Mucosa of descending colon (tissue), 3 donors: ENCODE data around the gene OSBPL5. TPM values are rescaled to one million over a fixed set of nuclear protein-coding genes. Genes with fewer than 3 reads are reported as not detected.
A peak's percentile ranks its signal among the peaks of the same experiment; 100 is the strongest.

Source experiments
- ATAC-seq: fragments of 200-7000 bp; cut with Tn5 transposase; one replicate; pipeline ENCODE4 v1.9.1; 2020; ENCODE audit warnings: mild to moderate bottlenecking, moderate library complexity
- DNase-seq, 3 donors: peaks; one replicate each; pipeline ENCODE4 v3.0.0-alpha.2; 2020
- H3K36me3 ChIP-seq: fragments of 200-600 bp; one replicate; pipeline ENCODE4 v1.8.0; 2021; ENCODE audit warnings: low read depth, mild to moderate bottlenecking
- H3K4me1 ChIP-seq: fragments of 200-600 bp; one replicate; pipeline ENCODE4 v1.8.0; 2021; ENCODE audit warnings: low read depth, mild to moderate bottlenecking
- H3K4me3 ChIP-seq: fragments of 200-600 bp; one replicate; pipeline ENCODE4 v1.8.0; 2021; ENCODE audit warnings: mild to moderate bottlenecking
- H3K9me3 ChIP-seq: fragments of 200-600 bp; one replicate; pipeline ENCODE4 v1.8.0; 2021; ENCODE audit warnings: mild to moderate bottlenecking
- intact Hi-C, 2 donors: fragments of 100-400 bp; cut with DNase I in 1 of 2; cut with micrococcal nuclease in 1 of 2; formaldehyde crosslinking; loops; one replicate each; pipeline versions ENCODE4 v1.11.0 to v1.11.1; 2022; cut with DNase I, micrococcal nuclease
- total RNA-seq, 3 donors: library from RNA; stranded (reverse); fragmentation: NEBNext Ultra II Directional in 2 of 3; extraction: Animal tissue kit (Norgen Biotek cat#: 25700) in 2 of 3; gene quantifications; one replicate each; pipeline versions ENCODE4 v1.2.1 to v1.2.4, GENCODE V29; 2021 to 2023
- TF ChIP-seq, protein P1 (sequence below): fragments of 200-600 bp; IDR thresholded peaks from one replicate; pipeline ENCODE4 v1.8.0; 2022; ENCODE audit warnings: antibody characterized with exemption, mild to moderate bottlenecking
- donor health status: DM: no; HTN: no; CAD: no; lungs with moderate emphysema.
- donor health status: DM: no; HTN: no; CAD: no.
- donor health status: DM: no; HTN: yes; CAD: no.

Gene OSBPL5
- total RNA-seq, 3 donors from 2014 or later: 43.6 to 64.1 (median 52.4) TPM

DNA sequence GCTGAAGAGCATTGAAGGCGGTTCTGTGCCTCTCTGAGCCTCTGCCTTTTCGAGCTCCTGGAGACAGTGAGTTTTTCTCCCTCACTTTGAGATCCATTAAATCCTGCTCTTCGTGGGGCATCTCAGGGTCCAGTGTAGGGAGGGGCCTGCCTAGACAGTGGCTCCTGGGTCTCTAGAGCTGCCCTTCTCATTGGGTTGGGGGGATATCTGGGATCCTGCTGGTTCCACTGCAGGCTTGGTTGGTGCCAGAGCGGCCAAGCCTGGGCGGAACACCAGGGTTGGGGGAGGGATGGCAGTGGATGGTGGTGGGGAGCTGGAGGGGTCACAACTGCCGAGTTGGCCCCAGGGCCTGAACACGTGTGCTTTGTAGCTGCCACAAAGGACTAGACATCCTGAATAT, 55.7 kb downstream of the OSBPL5 start:
- Histone ChIP-seq H3K9me3 (peaks cover 4% of the 10 kb centered on the region), H3K4me3 (no peak overlapping the region), H3K36me3 (no peaks in the 10 kb centered on the region), H3K4me1 (no peaks in the 10 kb centered on the region)
- DNase-seq: no peak
- intact Hi-C loops: no loop called here
- TF ChIP-seq, protein P1, sequence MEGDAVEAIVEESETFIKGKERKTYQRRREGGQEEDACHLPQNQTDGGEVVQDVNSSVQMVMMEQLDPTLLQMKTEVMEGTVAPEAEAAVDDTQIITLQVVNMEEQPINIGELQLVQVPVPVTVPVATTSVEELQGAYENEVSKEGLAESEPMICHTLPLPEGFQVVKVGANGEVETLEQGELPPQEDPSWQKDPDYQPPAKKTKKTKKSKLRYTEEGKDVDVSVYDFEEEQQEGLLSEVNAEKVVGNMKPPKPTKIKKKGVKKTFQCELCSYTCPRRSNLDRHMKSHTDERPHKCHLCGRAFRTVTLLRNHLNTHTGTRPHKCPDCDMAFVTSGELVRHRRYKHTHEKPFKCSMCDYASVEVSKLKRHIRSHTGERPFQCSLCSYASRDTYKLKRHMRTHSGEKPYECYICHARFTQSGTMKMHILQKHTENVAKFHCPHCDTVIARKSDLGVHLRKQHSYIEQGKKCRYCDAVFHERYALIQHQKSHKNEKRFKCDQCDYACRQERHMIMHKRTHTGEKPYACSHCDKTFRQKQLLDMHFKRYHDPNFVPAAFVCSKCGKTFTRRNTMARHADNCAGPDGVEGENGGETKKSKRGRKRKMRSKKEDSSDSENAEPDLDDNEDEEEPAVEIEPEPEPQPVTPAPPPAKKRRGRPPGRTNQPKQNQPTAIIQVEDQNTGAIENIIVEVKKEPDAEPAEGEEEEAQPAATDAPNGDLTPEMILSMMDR: no peak
- no peak for ATAC-seq

DNA sequence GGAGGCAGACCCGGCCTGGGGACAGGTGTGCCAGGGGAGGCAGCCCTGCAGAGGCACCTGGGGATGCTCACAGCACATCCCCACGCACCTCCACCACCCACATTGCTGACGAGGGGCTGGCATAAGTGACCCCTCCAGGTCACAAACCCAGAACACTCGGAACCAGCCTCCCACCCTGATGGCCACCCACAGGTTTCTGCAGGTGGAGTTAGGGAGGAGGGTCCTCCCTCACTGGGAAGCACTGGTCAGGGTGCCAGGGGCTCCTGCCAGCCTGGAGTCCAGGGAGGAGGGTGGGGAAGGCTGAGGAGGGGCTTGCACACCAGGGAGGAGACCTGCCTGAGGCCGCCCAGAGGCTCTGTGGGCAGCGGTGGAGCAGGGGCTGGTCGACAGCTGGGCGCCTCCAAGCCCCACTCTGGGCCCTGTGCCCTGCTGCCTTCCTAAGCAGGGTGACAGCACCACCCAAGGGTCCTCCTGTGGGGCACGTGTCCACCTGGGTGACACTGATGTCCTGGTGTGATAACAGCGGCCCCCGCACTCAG, 56.9 kb downstream of the OSBPL5 start:
- Histone ChIP-seq H3K4me1 (no peaks in the 10 kb centered on the region), H3K36me3 (no peaks in the 10 kb centered on the region), H3K4me3 (no peak overlapping the region), H3K9me3 (no peaks in the 10 kb centered on the region)
- no peak for ATAC-seq
- TF ChIP-seq, protein P1: no peak
- intact Hi-C loops: no loop called here
- no peak for DNase-seq

DNA sequence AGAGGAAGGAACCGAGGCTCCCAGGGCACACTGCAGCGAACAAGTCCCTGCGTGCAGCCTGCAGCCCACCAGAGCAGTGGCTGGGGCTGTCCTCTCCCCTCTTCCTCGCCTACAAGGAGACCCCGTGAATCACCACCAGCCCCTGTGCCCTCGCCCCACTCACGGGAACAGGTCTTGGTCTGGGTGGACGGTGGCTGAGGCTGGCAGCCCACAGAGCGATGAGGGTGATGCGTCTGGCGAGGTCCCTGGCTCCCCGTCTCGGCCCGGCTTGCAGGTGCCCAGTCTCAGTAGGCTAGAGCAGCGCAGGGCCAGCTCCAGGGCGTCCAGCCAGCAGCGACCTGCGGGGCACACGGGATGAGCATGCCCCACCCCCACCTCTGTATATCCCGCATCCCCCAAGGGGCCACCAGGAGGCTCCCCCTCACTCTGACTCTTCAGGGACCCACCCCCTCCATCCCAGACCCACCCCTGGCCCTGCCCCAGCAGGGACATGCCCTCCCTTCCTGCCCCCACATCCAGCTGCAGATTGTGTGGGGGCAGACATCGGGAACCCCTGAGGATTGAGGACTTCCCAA, 57.4 kb downstream of the OSBPL5 start:
- TF ChIP-seq, protein P1: no peak
- no peaks in the 10 kb centered on the region for H3K36me3 ChIP-seq
- no peak overlapping the region for H3K4me3 ChIP-seq
- H3K4me1 ChIP-seq: no peaks in the 10 kb centered on the region
- no peaks in the 10 kb centered on the region for H3K9me3 ChIP-seq
- DNase-seq (peak in 1 of 3 donors; percentile 50), ATAC-seq (no peak)
- intact Hi-C loops: no loop called here

DNA sequence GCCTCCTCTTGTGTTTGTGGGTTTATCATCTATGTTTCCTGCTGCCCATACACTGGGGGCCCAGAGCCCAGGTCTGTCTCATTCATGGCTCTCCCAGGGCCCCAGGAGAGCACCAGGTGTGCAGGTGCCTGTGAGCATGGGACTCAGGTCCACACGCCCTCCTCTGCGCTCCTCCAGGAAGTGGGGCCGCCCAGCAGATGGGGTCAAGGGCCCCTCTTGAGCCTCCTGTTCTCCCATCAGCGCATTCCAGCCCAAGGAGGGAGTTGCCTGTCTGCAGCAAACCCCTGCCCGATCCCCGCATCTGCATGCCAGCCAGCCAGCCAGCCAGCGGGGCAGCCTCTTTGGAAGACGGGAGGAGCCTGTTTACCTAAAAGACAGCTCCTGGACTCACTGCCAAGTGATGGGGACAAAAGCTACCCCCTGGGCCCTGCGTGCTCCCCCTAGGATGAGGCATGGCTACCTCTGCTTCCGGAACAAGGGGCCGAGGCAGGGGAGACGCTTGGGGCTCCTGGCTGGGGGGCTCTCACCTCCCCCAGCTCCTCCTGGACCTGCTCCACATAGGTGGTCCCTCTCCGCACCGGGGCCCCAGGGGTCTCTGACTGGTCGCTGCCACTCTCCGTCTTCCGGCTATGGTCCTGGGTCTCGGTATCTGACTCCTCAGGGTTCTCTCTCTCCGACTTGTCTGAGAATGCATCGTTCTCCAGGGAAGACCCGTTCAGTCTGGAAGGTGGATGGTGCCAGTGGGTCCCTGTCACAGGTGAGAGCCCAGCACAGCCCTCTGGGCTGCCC, 58.2 kb downstream of the OSBPL5 start:
- H3K4me1 ChIP-seq: no peaks in the 10 kb centered on the region
- H3K9me3 ChIP-seq: no peaks in the 10 kb centered on the region
- intact Hi-C loops: no loop called here
- no peak overlapping the region for H3K4me3 ChIP-seq
- TF ChIP-seq, protein P1: no peak
- H3K36me3 ChIP-seq: no peaks in the 10 kb centered on the region
- ATAC-seq (no peak), DNase-seq (no peak)

DNA sequence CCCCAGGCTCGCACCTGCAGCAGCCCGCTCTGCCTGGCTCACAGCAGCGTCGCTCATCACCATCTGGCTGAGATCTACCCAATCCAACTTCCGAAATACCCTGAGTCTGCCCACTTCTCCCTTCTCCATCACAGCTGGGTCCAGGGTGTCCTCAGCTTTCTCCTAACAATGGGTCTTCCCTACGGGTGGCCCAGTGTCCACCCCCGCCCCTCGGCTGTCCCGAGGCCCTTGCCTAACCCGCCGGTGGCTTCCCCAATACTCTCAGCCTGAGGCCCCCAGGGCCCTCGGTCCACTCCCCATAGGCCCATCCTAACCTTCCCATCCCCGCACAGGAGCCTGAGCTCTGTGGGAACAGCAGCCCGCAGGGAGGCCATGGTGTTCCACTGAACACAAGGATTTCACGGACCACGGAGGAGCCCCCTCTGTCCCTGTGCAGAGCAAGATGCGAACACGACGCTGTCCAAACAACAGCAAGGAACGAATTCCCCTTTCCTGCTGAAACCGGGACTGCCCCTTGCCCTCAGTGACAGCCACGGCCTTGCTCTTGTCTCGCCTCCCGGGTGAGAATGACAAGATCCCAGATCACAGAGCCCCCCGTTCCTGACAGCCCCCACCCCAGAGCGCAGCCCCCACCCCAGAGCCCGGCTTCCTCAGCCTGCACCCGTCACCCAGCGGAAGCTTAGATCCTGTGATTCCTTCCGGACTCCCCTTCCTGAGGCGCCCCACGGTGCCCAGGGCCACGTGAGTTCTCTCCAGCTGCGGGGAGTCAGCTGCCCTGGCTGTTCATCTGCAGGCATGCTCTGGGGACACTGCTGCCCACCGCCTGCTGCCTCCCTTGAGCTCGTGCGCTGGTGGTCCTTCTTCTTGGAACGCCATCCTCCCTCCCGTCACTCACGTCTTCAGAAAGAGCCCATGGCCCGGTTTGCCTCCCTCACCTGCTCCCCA, 59.0 kb downstream of the OSBPL5 start:
- Histone ChIP-seq H3K36me3 (no peaks in the 10 kb centered on the region), H3K9me3 (no peaks in the 10 kb centered on the region), H3K4me1 (no peaks in the 10 kb centered on the region), H3K4me3 (no peak overlapping the region)
- intact Hi-C loops: no loop called here
- ATAC-seq (no peak), DNase-seq (no peak)
- TF ChIP-seq, protein P1: no peak
